ENCODE measurements around the gene CTSE.

Gene CTSE

DNA sequence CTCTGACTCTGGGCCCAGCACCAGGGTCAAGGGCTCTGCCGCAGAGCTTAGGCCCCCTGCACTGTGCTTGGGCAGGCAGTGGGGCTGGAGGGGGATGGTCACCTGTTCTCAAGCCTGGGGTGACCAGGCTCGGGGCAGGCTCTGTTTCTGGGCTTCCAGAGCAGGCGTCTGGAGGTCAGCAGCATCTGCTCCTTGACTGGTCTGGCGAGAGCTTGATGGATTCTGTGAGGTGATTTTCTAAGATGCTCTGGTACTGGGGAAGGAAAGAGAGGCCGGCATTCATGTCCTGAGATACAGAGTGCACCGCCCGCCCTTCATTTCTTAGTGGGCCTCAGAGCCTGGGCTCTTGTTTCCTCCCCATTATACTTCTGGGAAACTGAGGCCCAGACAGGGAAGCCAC, 45.0 kb downstream of the CTSE start:
- FAIRE-seq (no peak), DNase-seq (ENCODE audit: insufficient read length, low spot score) (no peak)
- TF ChIP-seq, protein P1, sequence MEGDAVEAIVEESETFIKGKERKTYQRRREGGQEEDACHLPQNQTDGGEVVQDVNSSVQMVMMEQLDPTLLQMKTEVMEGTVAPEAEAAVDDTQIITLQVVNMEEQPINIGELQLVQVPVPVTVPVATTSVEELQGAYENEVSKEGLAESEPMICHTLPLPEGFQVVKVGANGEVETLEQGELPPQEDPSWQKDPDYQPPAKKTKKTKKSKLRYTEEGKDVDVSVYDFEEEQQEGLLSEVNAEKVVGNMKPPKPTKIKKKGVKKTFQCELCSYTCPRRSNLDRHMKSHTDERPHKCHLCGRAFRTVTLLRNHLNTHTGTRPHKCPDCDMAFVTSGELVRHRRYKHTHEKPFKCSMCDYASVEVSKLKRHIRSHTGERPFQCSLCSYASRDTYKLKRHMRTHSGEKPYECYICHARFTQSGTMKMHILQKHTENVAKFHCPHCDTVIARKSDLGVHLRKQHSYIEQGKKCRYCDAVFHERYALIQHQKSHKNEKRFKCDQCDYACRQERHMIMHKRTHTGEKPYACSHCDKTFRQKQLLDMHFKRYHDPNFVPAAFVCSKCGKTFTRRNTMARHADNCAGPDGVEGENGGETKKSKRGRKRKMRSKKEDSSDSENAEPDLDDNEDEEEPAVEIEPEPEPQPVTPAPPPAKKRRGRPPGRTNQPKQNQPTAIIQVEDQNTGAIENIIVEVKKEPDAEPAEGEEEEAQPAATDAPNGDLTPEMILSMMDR (IDR thresholded peaks at IDR 0.05; ENCODE audit: insufficient read depth, missing control alignments): no peak

DNA sequence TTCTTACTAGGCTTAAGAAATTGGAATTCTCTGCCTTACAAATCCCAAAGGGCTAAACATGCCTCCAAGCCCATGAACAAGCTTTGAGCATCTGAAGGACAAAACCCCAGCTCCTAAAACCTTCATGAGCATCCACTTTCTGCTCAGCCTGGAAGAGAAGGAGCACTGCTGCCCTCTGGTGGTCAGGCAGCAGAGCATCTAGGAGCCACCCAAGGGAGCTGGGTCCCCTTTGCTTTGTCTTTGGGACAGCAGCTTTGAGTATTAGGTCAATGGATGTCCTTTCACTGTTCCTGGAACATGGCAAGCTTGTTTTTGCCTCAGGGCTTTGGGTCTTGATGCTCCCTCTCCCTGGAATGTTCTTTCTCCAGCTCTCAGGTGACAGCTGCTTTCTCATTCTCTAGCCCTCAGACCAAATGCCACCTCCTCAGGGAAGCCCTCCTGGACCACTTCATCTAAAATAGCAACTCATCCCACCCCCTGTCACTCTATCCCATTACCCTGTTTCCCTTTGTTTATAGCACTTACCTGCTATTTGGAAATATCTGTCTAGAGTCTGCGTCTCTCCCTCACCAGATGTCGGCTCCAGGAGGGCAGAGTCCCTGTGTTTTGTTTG, 46.2 kb downstream of the CTSE start:
- DNase-seq (ENCODE audit: insufficient read length, low spot score) (peak; percentile 42), FAIRE-seq (no peak)
- TF ChIP-seq, protein P1 (IDR thresholded peaks at IDR 0.05; ENCODE audit: insufficient read depth, missing control alignments): peak; percentile 99

DNA sequence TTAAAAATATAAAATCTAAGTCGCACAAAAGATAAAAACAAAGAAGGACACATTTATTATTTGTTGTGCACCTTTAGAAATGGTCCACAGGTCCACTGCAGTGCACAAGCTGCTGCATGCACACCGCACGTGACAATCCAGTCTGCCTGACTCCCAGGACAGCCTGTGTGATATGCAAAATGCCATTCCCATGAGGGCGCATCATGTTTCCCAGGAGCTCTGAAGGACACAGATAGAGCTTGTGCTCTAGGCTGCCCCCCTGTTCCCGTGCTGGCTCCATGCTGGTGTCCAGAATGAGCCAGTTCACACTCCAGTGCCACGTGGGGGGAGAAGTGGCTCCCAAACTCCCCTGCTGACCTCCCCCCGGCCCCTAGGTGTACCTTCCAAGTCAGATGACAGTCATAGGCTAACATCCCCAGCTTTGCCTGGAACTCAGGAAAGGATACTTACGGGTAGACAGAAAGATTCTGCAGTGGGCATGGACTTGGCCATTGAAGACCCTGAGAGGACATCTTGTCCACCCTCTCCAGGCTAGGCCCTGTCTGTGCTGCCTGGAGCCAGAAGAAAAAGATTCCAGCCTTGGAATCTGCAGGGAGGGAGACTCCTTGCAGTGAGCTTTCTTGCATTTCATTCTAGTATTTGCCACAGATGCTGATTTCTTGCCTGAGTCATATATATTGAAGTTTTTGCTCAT, 46.8 kb downstream of the CTSE start:
- TF ChIP-seq, protein P1 (IDR thresholded peaks at IDR 0.05; ENCODE audit: insufficient read depth, missing control alignments): no peak
- DNase-seq (ENCODE audit: insufficient read length, low spot score) (no peak), FAIRE-seq (no peak)

DNA sequence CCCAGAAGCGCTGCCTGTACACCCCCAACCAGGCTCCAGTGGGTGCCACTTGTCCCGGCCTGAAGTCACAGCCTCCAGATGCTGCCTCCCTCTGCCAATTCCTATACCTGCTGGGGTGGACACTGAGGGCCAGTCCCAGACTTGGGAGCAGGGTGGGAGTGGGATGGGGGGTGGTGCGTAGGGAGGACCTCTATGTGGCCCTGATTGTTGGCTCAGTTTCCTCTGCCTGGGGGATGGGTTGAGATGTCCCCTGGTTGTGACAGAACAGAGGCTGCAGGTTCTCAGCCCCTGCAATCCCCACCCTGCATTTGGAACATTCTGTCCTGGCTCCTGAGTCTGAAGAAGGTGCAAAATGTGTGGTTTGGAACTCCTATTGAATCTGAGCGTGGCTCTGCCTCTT, 47.7 kb downstream of the CTSE start:
- FAIRE-seq: no peak
- TF ChIP-seq, protein P1 (IDR thresholded peaks at IDR 0.05; ENCODE audit: insufficient read depth, missing control alignments): no peak
- DNase-seq (ENCODE audit: insufficient read length, low spot score): no peak

DNA sequence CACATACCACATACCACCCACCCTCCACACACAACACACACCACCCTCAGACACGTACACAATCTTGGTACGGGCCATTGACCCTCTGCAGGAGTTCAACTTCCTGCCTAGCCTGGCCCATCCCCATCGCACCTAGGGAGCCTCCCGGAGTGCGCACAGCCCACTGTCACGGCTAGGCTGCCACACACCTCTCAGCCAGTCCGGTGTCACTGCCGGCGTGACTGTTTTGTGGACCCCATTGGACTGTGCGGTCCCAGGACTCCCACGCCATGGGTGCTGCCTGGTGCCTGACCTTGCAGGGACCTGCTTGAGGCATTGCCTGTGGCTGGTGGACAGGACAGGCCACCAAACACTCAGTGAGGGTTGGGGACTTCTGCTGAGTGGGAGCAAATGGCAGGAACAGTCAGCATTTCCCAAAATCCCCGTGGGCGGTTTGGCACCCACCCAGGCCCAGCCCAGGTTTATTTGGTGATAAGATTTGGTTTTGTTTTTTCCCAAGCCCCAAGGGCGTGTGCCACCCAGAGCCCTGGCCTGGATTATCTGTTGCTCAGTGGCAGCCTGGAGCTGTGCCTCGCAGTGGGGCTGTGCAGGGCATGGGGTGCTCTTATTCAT, 48.2 kb downstream of the CTSE start:
- no peak for DNase-seq (ENCODE audit: insufficient read length, low spot score)
- TF ChIP-seq, protein P1 (IDR thresholded peaks at IDR 0.05; ENCODE audit: insufficient read depth, missing control alignments): no peak
- FAIRE-seq: no peak

DNA sequence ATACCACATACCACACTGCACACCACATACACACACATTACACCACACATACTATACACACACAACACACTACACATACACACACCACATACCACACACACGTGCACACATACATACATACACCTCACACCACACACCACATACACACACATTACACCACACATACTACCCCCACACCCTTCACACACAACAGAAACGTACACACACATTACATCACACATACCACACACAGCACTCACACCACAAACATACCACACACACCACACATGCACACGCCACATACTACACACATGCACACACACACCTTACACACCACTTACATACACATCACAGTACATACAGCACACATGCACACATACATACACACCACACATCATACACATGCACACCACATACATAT, 49.0 kb downstream of the CTSE start:
- TF ChIP-seq, protein P1 (IDR thresholded peaks at IDR 0.05; ENCODE audit: insufficient read depth, missing control alignments): no peak
- DNase-seq (ENCODE audit: insufficient read length, low spot score) (no peak), FAIRE-seq (no peak)
